ENCODE data around the gene KCTD4.

Gene KCTD4

GRCh38 chr13:45168555-45168930 lies 32.3 kb downstream of the KCTD4 start:
- no peak for DNase-seq

- peak; percentile 52 for DNase-seq
Measured at GRCh38 chr13:45167611-45168554, 33.0 kb downstream of the KCTD4 start.

- DNase-seq: no peak
Measured at GRCh38 chr13:45166858-45167257, 34.0 kb downstream of the KCTD4 start.

- no peak for DNase-seq
Measured at GRCh38 chr13:45162821-45163220, 38.0 kb downstream of the KCTD4 start.

GRCh38 chr13:45162194-45162593 lies 38.7 kb downstream of the KCTD4 start:
- no peak for DNase-seq

GRCh38 chr13:45156565-45157361 lies 44.1 kb downstream of the KCTD4 start:
- DNase-seq: peak; percentile 57

- no peak for DNase-seq
Measured at GRCh38 chr13:45149964-45150363, 50.9 kb downstream of the KCTD4 start.

- no peak for DNase-seq
Measured at GRCh38 chr13:45143346-45143751, 57.5 kb downstream of the KCTD4 start.

Data from OCI-M1 (cell line).